ENCODE measurements around the gene AP2B1. TPM values are rescaled to one million over a fixed set of nuclear protein-coding genes. Genes with fewer than 3 reads are reported as not detected.

The AP2B1 gene
- total and polyA plus RNA-seq, 4 donors, result 8.7 to 55.6 (median 22.3) TPM

DNA sequence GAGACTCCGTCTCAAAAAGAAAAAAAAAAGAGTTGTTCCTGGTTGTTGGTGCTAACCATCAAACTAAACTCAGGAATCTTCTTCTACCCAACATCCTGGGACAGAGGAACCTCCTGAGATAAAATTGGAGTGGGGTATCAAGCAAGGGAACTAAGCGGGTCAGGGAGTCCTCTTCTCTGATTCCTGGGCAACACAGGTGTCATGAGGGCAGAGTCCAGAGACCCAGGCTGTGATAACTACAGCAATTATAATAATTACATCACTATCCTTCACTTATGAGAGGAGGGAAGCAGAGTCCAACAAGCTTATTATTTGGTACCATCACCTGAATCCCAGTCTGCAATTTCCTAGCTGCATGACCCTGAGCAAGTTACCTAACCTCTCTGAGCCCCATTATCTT, 181.7 kb downstream of the AP2B1 start:
- H3K27ac ChIP-seq (ENCODE audit: low read depth in 1 of 2, low read length in 2 of 2), result no peak overlapping the region
- no peaks in the 10 kb centered on the region for H3K36me3 ChIP-seq (ENCODE audit: control insufficient read depth in 4 of 4, insufficient read depth in 3 of 4, low read depth in 1 of 4, low read length in 3 of 4)
- H3K9ac ChIP-seq (ENCODE audit: low read depth in 1 of 2, low read length in 2 of 2), result no peak overlapping the region
- H3K9me3 ChIP-seq (ENCODE audit: control insufficient read depth in 4 of 4, low read length in 3 of 4), result no peaks in the 10 kb centered on the region
- H3K27me3 ChIP-seq (ENCODE audit: control insufficient read depth in 4 of 4, insufficient read depth in 4 of 4, low read length in 3 of 4), result no peaks in the 10 kb centered on the region
- WGBS, result 87% methylated on average over 2 of the region's 2 CpGs
- TF ChIP-seq FOXA2 (IDR thresholded peaks at IDR 0.05) (no peak), HNF4A (conservative IDR thresholded peaks at IDR 0.05) (no peak), RAD21 (IDR thresholded peaks at IDR 0.05) (no peak), TAF1 (conservative IDR thresholded peaks at IDR 0.05) (no peak), RXRA (IDR thresholded peaks at IDR 0.05) (no peak)
- TF ChIP-seq, protein P1, sequence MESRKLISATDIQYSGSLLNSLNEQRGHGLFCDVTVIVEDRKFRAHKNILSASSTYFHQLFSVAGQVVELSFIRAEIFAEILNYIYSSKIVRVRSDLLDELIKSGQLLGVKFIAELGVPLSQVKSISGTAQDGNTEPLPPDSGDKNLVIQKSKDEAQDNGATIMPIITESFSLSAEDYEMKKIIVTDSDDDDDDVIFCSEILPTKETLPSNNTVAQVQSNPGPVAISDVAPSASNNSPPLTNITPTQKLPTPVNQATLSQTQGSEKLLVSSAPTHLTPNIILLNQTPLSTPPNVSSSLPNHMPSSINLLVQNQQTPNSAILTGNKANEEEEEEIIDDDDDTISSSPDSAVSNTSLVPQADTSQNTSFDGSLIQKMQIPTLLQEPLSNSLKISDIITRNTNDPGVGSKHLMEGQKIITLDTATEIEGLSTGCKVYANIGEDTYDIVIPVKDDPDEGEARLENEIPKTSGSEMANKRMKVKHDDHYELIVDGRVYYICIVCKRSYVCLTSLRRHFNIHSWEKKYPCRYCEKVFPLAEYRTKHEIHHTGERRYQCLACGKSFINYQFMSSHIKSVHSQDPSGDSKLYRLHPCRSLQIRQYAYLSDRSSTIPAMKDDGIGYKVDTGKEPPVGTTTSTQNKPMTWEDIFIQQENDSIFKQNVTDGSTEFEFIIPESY (IDR thresholded peaks at IDR 0.05), result no peak
- TF ChIP-seq, protein P2, sequence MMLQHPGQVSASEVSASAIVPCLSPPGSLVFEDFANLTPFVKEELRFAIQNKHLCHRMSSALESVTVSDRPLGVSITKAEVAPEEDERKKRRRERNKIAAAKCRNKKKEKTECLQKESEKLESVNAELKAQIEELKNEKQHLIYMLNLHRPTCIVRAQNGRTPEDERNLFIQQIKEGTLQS (IDR thresholded peaks at IDR 0.05), result no peak
- TF ChIP-seq, protein P3, sequence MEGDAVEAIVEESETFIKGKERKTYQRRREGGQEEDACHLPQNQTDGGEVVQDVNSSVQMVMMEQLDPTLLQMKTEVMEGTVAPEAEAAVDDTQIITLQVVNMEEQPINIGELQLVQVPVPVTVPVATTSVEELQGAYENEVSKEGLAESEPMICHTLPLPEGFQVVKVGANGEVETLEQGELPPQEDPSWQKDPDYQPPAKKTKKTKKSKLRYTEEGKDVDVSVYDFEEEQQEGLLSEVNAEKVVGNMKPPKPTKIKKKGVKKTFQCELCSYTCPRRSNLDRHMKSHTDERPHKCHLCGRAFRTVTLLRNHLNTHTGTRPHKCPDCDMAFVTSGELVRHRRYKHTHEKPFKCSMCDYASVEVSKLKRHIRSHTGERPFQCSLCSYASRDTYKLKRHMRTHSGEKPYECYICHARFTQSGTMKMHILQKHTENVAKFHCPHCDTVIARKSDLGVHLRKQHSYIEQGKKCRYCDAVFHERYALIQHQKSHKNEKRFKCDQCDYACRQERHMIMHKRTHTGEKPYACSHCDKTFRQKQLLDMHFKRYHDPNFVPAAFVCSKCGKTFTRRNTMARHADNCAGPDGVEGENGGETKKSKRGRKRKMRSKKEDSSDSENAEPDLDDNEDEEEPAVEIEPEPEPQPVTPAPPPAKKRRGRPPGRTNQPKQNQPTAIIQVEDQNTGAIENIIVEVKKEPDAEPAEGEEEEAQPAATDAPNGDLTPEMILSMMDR (IDR thresholded peaks at IDR 0.05; ENCODE audit: low read depth, low read length, missing input control), result no peak
- no peak for DNase-seq (ENCODE audit: low spot score)
- no peak overlapping the region for H3K4me3 ChIP-seq (ENCODE audit: low read depth in 1 of 3, low read length in 3 of 3)
- peaks cover 1 to 12% (median 6%) of the 10 kb centered on the region in 4 donors for H3K4me1 ChIP-seq (ENCODE audit: control insufficient read depth in 4 of 4, insufficient read depth in 4 of 4, low read length in 3 of 4)

DNA sequence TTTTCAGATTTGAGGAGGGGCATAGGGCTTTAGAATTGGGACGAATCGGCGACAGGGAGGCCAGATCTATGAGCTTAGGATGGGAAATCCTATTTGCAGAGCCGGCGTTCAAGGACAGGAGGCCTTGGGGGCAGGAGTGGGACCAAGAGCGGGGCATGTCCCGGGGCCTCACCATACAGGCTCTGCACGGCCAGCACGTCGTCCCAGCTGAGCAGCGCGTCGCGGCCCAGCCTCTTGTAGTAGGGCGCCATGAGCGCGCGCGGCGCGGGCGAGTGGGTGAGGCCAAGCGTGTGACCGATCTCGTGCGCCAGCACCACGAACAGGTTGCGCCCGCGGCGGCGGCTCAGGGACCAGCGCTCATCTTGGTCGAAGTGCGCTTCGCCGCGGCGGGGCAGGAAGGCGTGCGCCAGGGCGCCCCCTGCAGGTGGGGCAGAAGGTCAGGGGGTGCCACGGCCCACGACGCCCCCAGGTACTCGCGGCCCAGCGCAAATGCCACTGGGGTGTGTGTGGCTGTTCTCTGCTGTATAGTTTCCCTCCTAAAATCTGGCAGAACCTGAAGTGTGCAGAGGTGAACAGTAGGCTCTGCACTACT, 182.9 kb downstream of the AP2B1 start:
- TF ChIP-seq YY1 (IDR thresholded peaks at IDR 0.05) (no peak), JUND (IDR thresholded peaks at IDR 0.05) (no peak), NR2F2 (IDR thresholded peaks at IDR 0.05) (no peak), RAD21 (IDR thresholded peaks at IDR 0.05) (no peak)
- H3K36me3 ChIP-seq (ENCODE audit: control insufficient read depth in 4 of 4, insufficient read depth in 3 of 4, low read depth in 1 of 4, low read length in 3 of 4), result no peaks in the 10 kb centered on the region

DNA sequence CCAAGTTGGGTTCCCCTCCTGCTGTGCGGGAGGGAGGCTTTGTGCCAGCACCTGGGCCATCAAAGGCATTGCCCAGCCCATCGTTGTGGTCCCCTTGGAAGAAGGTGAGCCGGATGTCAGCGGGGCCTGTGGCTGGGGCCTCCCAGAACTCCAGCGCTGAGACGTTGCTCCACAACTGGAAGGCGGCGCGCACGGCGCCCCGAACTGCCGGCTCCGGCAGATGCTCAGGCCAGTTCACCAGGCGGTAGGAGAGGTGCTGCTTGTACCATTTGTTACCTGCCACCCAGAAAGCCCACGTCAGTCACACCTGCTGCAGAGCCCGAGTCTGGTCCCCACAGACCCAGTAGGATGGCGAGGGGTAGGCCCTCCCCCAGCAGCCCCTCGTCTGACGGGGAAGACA, 186.0 kb downstream of the AP2B1 start:
- Histone ChIP-seq H3K36me3 (ENCODE audit: control insufficient read depth in 4 of 4, insufficient read depth in 3 of 4, low read depth in 1 of 4, low read length in 3 of 4) (no peaks in the 10 kb centered on the region), H3K27ac (ENCODE audit: low read depth in 1 of 2, low read length in 2 of 2) (no peak overlapping the region)

More for the DNA sequence above, 182.9 kb downstream of the AP2B1 start:
- 90% methylated on average over 48 of the region's 48 CpGs for WGBS
- Histone ChIP-seq H3K27ac (ENCODE audit: low read depth in 1 of 2, low read length in 2 of 2) (no peak overlapping the region), H3K27me3 (ENCODE audit: control insufficient read depth in 4 of 4, insufficient read depth in 4 of 4, low read length in 3 of 4) (no peaks in the 10 kb centered on the region), H3K4me3 (ENCODE audit: low read depth in 1 of 3, low read length in 3 of 3) (no peak overlapping the region), H3K9ac (ENCODE audit: low read depth in 1 of 2, low read length in 2 of 2) (no peak overlapping the region), H3K9me3 (ENCODE audit: control insufficient read depth in 4 of 4, low read length in 3 of 4) (no peaks in the 10 kb centered on the region), H3K4me1 (ENCODE audit: control insufficient read depth in 4 of 4, insufficient read depth in 4 of 4, low read length in 3 of 4) (peaks cover 0 to under 1% (median 0%) of the 10 kb centered on the region in 4 donors)
- DNase-seq (ENCODE audit: low spot score), result no peak

More for the DNA sequence above, 186.0 kb downstream of the AP2B1 start:
- H3K4me1 ChIP-seq (ENCODE audit: control insufficient read depth in 4 of 4, insufficient read depth in 4 of 4, low read length in 3 of 4), result peaks cover 0 to 2% (median 0%) of the 10 kb centered on the region in 4 donors
- H3K9me3 ChIP-seq (ENCODE audit: control insufficient read depth in 4 of 4, low read length in 3 of 4), result no peaks in the 10 kb centered on the region
- H3K4me3 ChIP-seq (ENCODE audit: low read depth in 1 of 3, low read length in 3 of 3), result no peak overlapping the region
- no peak for DNase-seq (ENCODE audit: low spot score)
- H3K27me3 ChIP-seq (ENCODE audit: control insufficient read depth in 4 of 4, insufficient read depth in 4 of 4, low read length in 3 of 4), result no peaks in the 10 kb centered on the region
- 91% methylated on average over 20 of the region's 20 CpGs for WGBS
- H3K9ac ChIP-seq (ENCODE audit: low read depth in 1 of 2, low read length in 2 of 2), result no peak overlapping the region
- TF ChIP-seq, protein P4, sequence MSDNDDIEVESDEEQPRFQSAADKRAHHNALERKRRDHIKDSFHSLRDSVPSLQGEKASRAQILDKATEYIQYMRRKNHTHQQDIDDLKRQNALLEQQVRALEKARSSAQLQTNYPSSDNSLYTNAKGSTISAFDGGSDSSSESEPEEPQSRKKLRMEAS (IDR thresholded peaks at IDR 0.05), result no peak
- TF ChIP-seq, protein P1 (IDR thresholded peaks at IDR 0.05), result no peak
- TF ChIP-seq RXRA (IDR thresholded peaks at IDR 0.05) (no peak), HNF4G (IDR thresholded peaks at IDR 0.05) (no peak), JUND (IDR thresholded peaks at IDR 0.05) (no peak), TAF1 (conservative IDR thresholded peaks at IDR 0.05) (no peak), FOXA2 (IDR thresholded peaks at IDR 0.05) (no peak), FOXA1 (IDR thresholded peaks at IDR 0.05) (no peak), NR2F2 (IDR thresholded peaks at IDR 0.05) (no peak), HNF4A (conservative IDR thresholded peaks at IDR 0.05) (no peak)
- TF ChIP-seq, protein P2 (IDR thresholded peaks at IDR 0.05), result no peak
- TF ChIP-seq, protein P3 (IDR thresholded peaks at IDR 0.05; ENCODE audit: low read depth, low read length, missing input control), result no peak

All from liver (tissue), 9 donors.